SKM-1 treated with dmso at 0.1 percent for 144 hours (cell line): ENCODE measurements around the gene CORO6.
"Not testable (repeated sequence)": the region's sequence is repeated elsewhere in the genome, so short reads cannot be mapped to it uniquely, and the experiment has no call there.

Experiments used
- DNase-seq: peaks from one replicate; lab custom pipeline; 2025; ENCODE audit not compliant: unreplicated experiment; lab: John Stamatoyannopoulos, UW

The CORO6 gene

DNA sequence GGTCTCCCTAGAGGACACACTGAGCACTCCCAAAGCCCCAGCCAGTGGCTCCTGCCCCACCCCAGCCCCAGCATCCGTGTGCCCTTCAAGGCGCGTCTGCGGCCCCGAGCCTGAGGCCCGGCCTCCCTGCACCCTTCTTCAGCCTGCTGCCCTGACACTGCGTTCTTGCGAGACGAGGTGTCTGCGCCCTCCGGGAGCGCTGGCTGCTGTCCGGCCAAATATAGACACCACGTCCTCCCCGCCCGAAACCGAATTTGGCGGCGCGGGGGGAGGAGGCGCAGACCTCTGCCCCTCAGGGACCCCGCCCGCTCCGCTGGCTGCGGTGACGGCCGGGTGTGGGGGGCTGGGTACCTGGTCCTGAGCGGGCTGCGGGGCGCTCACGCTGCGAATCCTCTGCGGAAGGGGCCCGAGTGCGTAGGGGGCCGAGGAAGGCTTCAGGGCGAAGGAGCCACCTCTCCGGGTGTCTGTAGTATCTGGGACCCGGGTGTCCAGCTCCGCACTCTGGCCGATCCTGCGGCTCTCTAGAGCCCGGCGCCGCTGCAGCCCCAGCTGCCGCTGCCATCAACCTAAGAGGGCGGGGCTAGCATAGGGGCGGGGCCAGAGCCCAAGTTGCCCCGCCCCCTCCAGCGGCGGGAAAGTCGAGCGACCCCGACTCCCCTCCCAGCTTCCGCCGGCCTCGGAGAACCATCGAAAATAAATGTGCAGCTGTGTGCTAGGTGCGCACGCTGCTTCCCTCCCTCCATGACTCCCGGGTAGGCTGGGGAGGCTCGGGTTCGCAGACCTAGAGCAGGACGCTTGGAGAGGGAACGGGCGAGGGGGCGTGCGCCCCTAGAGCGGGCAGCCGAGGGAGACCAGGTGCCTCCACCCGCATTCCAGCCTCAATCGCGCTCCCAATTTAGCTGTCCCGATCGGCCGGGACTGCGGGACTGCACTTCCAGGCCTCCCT lies at the start of gene CORO6:
TSS of gene CORO6 (minus strand) at position 576 of the 946 bp plus-strand sequence. CDS start 1,491 bp downstream, outside the sequence.
- peak; percentile 28 for DNase-seq

DNA sequence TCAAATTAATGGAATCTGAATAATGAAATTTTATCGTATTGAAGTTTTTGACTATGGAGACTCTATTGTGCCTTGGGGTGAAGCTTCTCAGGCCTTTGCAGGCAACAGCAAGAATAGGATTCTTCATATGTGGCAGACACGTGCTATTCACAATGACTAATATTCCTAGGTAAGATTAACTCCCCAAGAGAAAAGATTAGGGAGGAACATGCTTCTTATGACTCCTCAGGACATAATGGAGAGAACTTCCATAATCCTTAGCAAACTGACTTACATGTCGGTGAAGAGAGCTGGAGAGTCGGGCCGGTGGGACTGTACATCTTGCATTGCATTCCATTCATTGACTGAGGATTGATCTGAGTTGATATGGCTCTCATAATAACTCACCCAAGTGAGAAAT lies 48.9 kb upstream of the CORO6 start:
- no peak for DNase-seq

DNA sequence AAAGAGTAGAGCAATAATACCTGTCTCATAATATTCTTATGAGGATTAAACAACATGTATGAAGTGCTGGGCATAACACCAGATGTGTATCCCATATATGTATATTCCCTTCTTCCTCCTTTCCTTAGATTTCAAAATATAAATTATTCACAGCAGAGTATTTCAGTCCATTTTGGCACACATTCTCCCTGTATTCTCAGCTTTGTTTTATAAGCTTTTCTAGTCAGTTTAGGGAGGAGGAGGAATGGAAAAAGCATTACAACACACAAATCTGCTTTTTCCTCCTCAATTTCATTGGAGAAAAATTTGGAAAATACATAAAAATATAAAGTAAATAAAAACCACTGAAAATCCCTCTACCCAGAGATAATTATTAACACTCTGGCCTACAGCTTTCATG lies 46.6 kb upstream of the CORO6 start:
- DNase-seq = no peak

DNA sequence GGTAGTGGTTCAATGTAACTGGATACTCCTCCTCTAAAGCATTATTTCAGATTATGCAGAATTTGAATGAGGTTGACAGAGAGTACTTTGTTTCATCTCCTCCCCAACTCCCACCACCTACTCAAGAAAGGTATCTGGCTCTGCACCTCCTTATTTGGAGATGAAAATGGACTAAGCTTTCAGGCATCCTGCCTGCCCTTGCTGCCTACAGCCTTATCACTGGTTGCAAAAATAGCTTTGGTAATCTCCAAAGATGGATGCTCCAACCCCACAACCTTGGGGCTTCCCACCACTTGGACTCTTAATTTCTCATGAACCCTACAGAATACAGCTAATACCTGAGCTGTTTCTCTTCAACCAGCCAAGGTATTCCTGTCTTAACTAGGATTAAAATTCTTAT lies 45.3 kb upstream of the CORO6 start:
- no peak for DNase-seq

DNA sequence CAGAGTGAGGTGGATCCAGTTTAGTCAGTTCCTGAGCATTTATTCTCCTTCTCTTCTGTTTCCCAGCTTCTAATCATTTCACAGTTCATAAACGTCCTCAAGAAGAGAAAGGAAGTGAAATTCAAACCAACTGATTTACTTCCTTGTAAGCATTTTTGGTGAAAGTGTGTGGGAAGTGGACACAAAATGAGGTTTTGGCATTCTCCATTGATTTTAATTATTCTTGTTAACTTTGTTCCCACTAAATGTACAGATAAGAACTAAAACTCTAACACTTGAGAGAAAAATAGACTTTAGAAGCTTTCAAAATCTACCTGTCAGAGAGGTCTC lies 42.7 kb upstream of the CORO6 start:
- no peak for DNase-seq

DNA sequence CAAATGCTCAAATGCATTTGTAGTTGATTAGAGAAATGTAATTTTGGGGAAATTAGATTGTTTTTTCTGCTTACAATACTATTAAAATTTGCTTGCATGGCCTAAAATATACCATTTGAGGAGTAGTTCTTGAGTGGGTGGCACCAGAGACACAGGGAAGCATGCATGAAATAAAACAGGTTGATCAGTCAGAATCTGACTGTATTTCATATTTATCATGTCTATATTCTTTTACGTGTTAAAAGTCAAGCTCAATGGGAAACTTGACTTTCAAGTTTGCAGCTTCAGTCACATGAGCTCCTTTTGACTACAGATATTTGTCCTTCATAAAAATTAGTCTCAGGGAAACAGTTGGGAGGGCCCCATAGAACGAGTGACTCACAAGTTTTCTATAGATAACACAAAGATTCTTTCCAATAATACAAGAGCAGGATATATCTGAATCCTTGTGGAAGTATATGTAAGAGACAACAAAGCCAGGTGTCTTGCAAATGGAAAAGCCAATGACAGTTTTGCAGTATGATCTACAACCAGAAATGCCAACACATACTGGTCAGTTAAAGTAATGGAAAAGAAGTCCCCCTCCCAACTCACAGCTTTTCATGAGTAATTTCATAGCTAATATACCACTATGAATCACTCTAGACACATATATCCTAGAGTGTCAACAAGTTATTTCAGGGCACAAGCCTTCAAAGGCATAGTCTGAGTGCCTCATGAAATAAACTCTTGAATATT lies 42.2 kb upstream of the CORO6 start:
- no peak for DNase-seq

DNA sequence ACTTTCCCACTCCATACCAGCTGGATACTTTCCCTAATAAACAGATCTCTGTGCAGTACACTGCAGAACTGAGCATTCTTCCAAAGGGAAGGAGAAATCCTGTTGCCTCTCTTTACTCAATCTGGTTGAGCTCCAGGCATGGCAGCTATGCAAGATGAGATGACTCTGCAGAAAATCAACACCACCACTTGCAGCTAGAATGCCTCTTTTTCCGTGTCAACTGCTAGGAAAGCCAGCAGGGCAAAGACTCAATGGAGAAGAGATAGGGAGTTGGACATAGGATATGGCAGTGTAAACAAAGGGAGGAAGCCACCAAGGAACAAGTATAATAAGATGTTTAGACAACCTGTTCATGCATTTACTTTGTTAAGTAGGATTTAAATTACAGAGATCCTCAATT lies 40.4 kb upstream of the CORO6 start:
- DNase-seq = no peak

DNA sequence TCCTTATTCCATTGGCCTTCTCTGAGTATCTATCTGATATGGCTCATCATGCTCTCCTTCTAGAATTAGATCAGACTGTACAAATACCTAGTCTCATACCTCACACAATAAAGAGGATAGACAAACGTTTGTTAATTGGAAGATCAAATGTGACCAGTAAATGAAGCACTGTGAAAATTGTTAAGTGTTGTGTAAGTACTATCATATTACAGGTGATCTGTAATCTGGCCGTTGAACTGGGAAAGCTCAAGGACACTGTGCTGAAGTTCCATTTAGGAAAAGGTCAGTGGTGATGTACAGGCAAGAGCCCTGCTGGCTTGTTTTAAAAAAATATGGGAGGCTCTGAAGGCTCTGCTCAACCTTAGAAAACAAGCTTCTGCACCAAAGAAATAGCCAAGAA lies 38.5 kb upstream of the CORO6 start:
- DNase-seq = no peak

DNA sequence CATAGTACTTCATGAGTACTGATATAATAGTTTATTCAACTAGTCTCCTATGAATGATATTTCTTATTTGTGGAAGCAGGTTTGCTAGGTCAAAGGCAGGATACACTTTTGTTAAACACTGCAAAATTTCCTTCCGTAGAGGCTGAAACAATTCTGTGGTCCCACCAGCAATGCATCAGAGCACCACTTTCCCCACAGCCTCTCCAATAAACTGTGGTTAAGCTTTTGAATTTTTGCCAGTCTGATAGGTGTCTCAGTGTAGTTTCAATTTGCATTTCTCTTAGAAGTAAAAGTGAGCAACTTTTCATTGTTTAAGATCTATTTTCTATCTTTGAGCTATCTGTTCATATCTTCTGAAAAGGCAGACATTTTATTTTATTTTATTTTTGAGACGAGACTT lies 36.4 kb upstream of the CORO6 start:
- no peak for DNase-seq

DNA sequence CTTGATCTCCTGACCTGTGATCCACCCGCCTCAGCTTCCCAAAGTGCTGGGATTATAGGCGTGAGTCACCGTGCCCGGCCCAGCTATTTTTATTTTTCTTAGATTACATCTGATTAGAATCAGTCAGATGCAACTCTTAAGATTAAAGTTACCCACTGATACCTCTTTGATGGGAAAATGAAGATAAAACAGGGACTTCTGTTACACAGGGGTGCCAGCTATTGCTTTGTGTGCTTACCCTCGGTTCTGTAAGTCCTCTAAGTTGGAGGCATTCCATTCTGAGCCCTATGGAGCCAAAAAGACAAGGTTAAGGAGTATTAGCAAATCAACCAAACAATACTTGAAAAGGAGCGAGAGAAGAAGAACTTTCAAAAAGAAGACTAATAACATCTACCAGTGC lies 32.6 kb upstream of the CORO6 start:
- DNase-seq = no peak

DNA sequence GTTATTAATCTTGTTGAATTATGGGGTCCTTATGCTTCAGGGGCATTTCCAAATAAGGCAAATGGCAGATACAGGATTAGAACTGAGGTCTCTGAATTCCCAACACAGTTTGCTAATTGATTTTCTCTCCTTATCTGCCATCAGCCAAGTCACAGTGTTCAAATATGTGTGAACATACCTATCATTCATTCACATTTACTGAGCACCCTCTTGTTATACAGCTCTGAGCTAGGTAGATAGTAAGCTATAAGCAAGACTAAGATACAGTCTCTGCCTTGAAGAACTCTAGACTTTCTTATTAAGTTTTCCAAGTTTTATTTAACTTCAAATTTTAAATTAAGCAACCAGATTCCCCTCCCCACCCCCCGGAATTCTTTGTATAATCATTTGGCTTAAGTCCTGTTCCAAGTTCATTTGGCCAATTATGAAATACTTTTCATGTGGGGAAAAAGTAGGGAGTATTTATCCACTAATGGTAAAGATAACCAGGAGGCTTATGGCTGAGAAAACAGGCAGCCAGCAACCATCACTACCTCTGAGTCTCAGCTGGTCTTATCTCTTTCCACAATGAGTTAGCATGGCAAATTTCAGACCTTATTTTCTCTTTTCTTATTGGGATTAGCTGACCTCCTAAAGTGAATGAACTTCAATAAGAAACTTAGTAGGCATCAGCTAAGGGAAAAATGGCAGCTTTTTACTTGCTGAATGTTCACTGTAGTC lies 31.4 kb upstream of the CORO6 start:
- DNase-seq = no peak

DNA sequence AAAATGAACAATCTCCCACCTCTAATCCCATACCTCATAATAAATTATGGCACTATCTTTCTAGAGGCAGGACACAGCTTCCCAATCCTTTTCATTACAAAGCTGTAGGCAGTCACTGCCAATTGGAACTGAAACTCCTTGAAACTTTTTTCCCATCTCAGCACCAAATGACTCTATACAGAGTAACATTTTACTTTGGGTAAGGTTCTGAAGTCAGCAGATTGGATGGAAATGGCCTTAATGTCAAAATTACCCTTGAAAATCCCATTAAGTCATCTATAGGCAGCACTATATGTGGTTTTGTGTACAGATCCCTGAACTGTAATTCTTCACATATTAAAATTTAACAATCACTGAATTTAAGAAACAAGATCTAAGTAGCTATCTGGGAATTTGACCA lies 30.3 kb upstream of the CORO6 start:
- DNase-seq = no peak

DNA sequence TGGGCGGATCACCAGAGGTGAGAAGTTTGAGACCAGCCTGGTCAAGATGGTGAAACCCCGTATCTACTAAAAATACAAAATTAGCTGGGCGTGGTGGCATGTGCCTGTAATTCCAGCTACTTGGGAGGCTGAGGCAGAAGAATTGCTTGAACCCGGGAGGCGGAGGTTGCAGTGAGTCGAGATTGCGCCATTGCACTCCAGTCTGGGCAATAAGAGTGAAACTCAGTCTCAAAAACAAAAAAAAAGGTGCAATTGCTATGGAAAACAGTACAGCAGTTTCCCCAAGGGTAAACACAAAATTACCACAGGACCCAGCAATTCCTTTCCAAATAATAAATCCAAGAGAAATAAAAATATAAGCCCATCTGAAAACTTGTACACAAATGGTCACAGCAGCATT lies 29.2 kb upstream of the CORO6 start:
- DNase-seq = not testable (repeated sequence)

DNA sequence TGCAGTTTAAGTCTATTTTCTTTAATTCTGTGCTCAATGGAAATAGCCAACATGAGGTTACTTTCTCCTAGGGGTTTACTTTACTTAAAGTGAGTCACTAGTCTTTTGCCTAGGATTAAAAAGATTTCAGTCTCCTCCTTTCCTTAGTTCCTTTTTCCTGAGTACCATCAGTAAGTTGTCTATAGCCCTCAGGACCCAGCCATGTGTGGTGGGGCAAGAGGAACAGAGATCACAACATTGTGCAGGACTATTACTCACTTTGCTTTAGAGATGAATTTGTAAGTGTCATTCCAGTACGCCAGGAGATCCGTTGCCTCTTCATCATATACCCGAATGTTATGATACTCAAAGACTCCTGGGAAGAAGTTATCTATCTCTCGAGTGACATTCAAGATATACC lies 27.7 kb upstream of the CORO6 start:
- DNase-seq = no peak

DNA sequence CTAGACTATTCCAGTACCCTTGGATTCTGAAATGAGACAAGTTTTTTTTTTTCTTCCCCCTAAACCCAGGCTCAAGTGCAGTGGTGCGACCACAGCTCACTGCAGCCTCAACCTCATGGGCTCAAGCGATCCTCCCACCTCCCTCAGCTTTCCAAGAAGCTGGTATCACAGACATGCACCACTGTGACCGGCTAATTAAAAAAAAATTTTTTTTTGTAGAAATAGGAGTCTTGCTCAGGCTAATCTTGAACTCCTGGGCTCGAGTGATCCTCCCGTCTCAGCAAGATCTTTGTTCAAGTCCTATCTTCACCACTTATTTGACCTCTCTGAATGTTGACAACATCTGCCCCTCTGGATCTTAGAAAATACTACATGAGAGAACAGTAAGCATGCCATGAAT lies 26.6 kb upstream of the CORO6 start:
- DNase-seq = no peak

DNA sequence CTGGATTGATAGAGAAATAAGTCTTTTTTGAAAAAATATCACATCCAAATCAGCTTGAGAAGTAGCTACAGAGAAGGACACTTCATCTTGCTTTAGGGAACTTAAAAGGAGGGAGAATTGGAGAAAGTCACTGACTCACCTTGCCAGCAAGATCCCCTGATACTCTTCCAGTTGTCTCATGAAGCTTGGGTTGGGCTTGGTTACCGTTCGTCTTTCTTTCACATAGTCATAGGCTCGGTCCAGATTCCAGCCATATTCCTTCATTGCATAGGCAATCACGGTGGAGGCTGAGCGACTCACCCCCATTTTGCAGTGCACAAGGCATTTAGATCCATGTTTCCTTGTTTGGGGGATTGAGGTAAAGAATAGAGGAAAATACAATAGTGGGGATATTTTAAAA lies 25.3 kb upstream of the CORO6 start:
- no peak for DNase-seq

DNA sequence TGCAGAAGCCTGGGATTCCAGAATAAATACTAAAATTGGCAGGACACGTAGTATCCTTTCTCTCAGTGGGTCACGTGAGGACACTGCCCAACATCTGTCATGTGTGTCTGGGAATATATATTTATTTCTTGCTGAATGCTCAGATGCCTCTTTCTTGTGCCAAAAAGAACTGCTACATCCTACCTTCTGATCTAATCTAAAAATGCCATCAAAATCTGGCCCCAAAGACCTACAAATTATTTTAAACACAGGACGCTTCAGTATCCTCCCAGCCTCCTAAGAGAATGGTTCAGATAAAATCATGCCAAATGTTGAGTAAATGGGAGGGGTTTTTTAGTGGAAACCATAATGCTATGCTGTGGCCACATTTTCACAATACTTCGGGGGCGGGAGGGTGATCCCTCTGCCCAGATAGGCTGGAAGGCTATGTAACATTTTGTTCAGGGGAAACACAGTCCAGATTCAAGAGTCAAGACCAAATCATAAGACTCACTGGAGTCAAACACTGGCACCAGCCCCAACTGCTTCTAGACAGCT lies 22.9 kb upstream of the CORO6 start:
- no peak for DNase-seq

DNA sequence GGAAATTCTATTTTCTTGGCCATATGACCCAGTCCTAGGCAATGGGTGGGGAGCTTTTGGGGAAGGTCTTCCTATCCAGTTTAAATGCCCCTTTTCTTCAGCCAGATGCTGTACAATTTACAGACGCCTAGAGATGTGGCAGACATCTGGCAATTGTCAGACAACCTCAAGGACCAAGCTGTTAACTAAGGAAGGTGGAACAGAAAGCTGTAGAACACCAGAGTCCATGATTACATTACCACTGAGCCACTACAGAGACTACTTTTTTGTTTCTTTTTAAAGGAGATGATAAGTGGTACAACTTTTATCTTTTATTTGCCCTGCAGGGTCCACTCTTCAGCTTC lies 21.1 kb upstream of the CORO6 start:
- DNase-seq = no peak

DNA sequence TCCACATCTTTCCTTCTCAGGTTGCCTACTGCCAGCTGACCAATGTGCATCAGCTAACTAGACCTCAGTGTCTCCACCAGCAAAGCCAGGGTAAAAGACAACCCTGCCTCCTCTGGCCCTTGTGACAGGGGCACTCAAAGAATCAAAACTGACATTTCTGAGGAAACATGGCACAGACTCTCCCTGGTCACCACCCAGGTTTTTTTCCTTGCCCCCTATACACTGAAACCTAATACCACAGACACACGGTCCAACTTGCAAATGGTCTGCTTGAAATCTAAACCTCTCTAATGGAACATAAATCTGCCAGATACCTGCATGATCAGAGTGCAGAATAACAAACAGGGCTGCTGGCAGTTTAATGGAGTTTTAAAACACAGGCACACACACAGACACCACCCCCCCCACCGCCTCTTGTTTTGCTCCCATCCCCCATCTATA lies 19.5 kb upstream of the CORO6 start:
- DNase-seq = no peak

DNA sequence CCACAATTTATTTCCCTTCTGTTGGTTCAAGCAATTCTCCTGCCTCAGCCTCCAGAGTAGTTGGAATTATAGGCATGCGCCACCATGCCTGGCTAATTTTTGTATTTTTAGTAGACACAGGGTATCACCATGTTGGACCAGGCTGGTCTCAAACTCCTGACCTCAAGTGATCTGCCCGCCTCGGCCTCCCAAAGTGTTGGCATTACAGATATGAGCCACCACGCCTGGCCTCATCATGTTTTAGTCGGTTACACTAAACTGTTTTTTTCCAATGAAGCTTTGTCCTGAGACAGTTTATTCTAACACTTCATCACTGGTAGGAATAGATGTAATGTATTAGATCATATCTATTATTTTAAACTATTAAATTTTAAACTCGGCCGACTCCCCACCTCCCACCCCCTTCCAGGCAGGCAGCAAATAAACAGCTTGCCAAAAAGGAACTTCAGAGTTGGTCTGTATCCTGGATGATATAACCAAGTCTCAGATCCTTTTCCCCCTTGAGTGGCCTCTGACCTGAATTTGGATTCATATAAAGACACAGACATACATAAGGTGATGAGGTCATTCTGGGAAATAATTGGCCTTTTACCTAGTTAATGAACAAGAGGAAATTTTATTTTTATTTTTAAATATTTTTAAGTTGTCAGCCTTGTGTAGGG lies 18.4 kb upstream of the CORO6 start:
- DNase-seq = no peak

DNA sequence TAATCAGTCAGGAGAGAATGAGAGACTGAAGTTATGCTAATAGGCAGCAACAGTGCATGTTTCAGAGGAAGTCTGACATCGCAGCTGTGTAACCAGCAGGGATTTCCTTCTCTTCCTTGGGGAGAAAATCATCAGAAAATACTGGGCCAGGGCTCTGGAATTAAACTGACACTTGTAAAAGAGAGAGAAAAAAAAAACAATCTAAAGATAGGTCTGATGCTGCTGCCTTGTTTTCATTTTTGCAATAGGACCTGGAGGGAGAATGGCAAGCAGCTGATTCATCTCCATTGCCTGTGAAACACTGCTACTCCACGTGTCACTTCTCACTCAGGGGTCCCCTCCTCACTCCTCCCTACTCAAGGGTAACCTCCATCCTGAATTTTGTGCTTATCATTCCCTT lies 17.7 kb upstream of the CORO6 start:
- no peak for DNase-seq
